DOHH2 (cell line): ENCODE data around the gene CBX5.

Experiments used
- H3F3A ChIP-seq: fragments of 200-600 bp; sonication (generic), shearing (Covaris generic); 2 replicates; pipeline ENCODE4 v1.6.0; 2016; ENCODE audit warnings: antibody characterized with exemption, mild to moderate bottlenecking; ENCODE audit not compliant: control insufficient read depth, insufficient read depth
- H3K27ac ChIP-seq: fragments of 200-600 bp; sonication (generic); 2 replicates; pipeline ENCODE4 v1.5.1; 2014; ENCODE audit warnings: low read depth, mild to moderate bottlenecking, low read length, moderate library complexity
- H3K27me3 ChIP-seq: fragments of 200-600 bp; sonication (generic); 2 replicates; pipeline ENCODE4 v1.6.1; 2014; ENCODE audit warnings: mild to moderate bottlenecking, low read length, mixed read lengths; ENCODE audit not compliant: control insufficient read depth
- H3K36me3 ChIP-seq: fragments of 200-600 bp; sonication (generic); 2 replicates; pipeline ENCODE4 v1.6.1; 2014; ENCODE audit warnings: mild to moderate bottlenecking, low read length, moderate library complexity, mixed read lengths; ENCODE audit not compliant: control insufficient read depth
- H3K4me1 ChIP-seq: fragments of 200-600 bp; sonication (generic); 2 replicates; pipeline ENCODE4 v1.6.1; 2014; ENCODE audit warnings: mild to moderate bottlenecking, low read length, mixed read lengths; ENCODE audit not compliant: control insufficient read depth
- H3K4me2 ChIP-seq: fragments of 200-600 bp; sonication (generic); 2 replicates; pipeline ENCODE4 v1.6.0; 2014; ENCODE audit warnings: mild to moderate bottlenecking, low read length, moderate library complexity
- H3K4me3 ChIP-seq: fragments of 200-600 bp; sonication (generic); 2 replicates; pipeline ENCODE4 v1.5.1; 2014; ENCODE audit warnings: mild to moderate bottlenecking, low read length, mixed read lengths
- H3K79me2 ChIP-seq: fragments of 200-600 bp; sonication (generic); 2 replicates; pipeline ENCODE4 v1.6.1; 2014; ENCODE audit warnings: mild to moderate bottlenecking, low read length, mixed read lengths; ENCODE audit not compliant: control insufficient read depth
- H3K9me2 ChIP-seq: fragments of 200-600 bp; sonication (generic); replicated peaks from 2 replicates; pipeline ENCODE4 v1.6.1; 2014; ENCODE audit warnings: mild to moderate bottlenecking, low read length, mixed read lengths; ENCODE audit not compliant: control insufficient read depth
- H3K9me3 ChIP-seq: fragments of 200-600 bp; sonication (generic); 2 replicates; pipeline ENCODE4 v1.6.1; 2014; ENCODE audit warnings: antibody characterized with exemption, low read length, mixed read lengths; ENCODE audit not compliant: control insufficient read depth, insufficient read depth
- H4K20me1 ChIP-seq: fragments of 200-600 bp; sonication (generic); 2 replicates; pipeline ENCODE4 v1.6.0; 2014; ENCODE audit warnings: low read depth, mild to moderate bottlenecking, antibody characterized with exemption, low read length, moderate library complexity; ENCODE audit not compliant: control insufficient read depth, insufficient read depth
- CTCF ChIP-seq: fragments of 200-600 bp; sonication (generic); IDR thresholded peaks from one replicate; pipeline ENCODE4 v1.5.1; 2014; ENCODE audit warnings: antibody characterized with exemption, mild to moderate bottlenecking, low read depth, low read length; ENCODE audit not compliant: poor library complexity, severe bottlenecking
- EZH2phosphoT487 ChIP-seq: fragments of 200-600 bp; sonication (generic); IDR thresholded peaks from 2 replicates; pipeline ENCODE4 v1.6.1; 2017; ENCODE audit warnings: borderline replicate concordance, mild to moderate bottlenecking, antibody characterized with exemption, low read length, moderate library complexity, mixed read lengths

The CBX5 gene

GRCh38 chr12:54261815-54262402, 18.0 kb downstream of the CBX5 start:
- Histone ChIP-seq H3K4me1 (peaks cover 56% of the 10 kb centered on the region), H3K4me2 (peak overlapping the region; percentile 28), H3K36me3 (peaks cover 42% of the 10 kb centered on the region), H3K4me3 (no peak overlapping the region), H3K27me3 (no peaks in the 10 kb centered on the region), H3F3A (peaks cover 12% of the 10 kb centered on the region), H3K27ac (no peak overlapping the region), H3K9me2 (no peaks in the 10 kb centered on the region), H4K20me1 (peaks cover 6% of the 10 kb centered on the region; the same call in 1 of the 2 replicates), H3K79me2 (peaks cover 92% of the 10 kb centered on the region), H3K9me3 (no peaks in the 10 kb centered on the region)
- TF ChIP-seq EZH2phosphoT487 (no peak), CTCF (no peak)

- Histone ChIP-seq H3K4me3 (peak overlapping the region; percentile 50), H3K27me3 (no peaks in the 10 kb centered on the region), H3K9me2 (no peaks in the 10 kb centered on the region), H3F3A (peaks cover 14% of the 10 kb centered on the region), H4K20me1 (peaks cover 2% of the 10 kb centered on the region; the same call in 1 of the 2 replicates), H3K27ac (peak overlapping the region; percentile 39), H3K79me2 (peaks cover 87% of the 10 kb centered on the region), H3K36me3 (peaks cover 53% of the 10 kb centered on the region), H3K4me2 (peak overlapping the region; percentile 64), H3K4me1 (peaks cover 56% of the 10 kb centered on the region), H3K9me3 (no peaks in the 10 kb centered on the region)
- no peak for TF ChIP-seq EZH2phosphoT487
- TF ChIP-seq CTCF: no peak
Measured at GRCh38 chr12:54259194-54260011, 20.5 kb downstream of the CBX5 start.

- no peaks in the 10 kb centered on the region for H3K9me3 ChIP-seq
- peaks cover 84% of the 10 kb centered on the region for H3K79me2 ChIP-seq
- H3K27ac ChIP-seq: 0 out of 2 replicates have a peak overlapping the region, but pooled peaks have one; percentile 1
- H3K36me3 ChIP-seq: peaks cover 58% of the 10 kb centered on the region
- H4K20me1 ChIP-seq: peaks cover 2% of the 10 kb centered on the region; the same call in 1 of the 2 replicates
- no peak overlapping the region for H3K4me2 ChIP-seq
- H3K27me3 ChIP-seq: no peaks in the 10 kb centered on the region
- H3K9me2 ChIP-seq: no peaks in the 10 kb centered on the region
- H3K4me1 ChIP-seq: peaks cover 54% of the 10 kb centered on the region
- TF ChIP-seq CTCF (no peak), EZH2phosphoT487 (no peak)
- peaks cover 16% of the 10 kb centered on the region for H3F3A ChIP-seq
- H3K4me3 ChIP-seq: no peak overlapping the region
Measured at GRCh38 chr12:54258201-54258681, 21.7 kb downstream of the CBX5 start.
